ENCODE results near the gene ACTA2. TPM values are rescaled to one million over a fixed set of nuclear protein-coding genes. Genes with fewer than 3 reads are reported as not detected.

The ACTA2 gene
- total RNA-seq, 1 donor from 2014 or later, result 2.4 TPM

DNA sequence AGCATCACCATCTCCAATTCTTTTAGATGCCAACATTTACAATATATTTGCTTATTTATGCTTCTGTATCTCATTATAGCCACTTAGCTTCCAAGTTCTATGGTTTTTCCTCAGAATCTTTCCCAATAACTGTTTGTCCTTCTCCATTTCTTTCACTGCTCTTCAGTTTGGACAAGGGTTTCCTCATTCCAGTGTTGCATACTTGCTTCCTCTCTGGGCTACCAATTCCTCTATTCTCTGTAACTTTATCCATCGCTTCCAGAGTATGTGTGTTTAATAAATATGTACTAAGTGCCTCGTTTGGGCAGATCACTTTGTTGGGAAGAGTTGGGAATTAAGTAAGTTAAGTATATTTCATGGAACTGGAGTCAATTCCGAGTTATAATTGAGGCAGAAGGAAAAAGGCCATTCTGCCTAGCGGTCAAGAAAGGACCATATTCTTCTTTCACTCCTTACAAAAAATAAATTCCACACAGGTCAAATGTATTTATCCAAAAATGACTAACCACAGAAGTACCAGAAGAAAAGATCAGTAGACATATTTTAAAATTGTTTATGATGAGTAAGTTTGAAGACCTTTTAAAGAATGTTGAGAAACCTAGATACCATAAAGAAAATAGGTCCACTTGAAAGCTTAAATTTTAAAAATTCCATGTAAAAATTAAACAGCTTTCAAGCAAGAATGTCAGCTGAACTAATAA is 61.7 kb downstream of the ACTA2 start:
- Mint-ChIP-seq H3K27ac (no peak overlapping the region), H3K27me3 (no peaks in the 10 kb centered on the region), H3K4me3 (no peak overlapping the region), H3K36me3 (ENCODE audit: low read depth) (peaks cover 15% of the 10 kb centered on the region), H3K4me1 (peaks cover 63% of the 10 kb centered on the region), H3K9me3 (no peaks in the 10 kb centered on the region)
- ATAC-seq (ENCODE audit: low read depth) (no peak), DNase-seq (no peak)
- ChIA-PET POLR2A (interaction anchor here (1.2 to 13.3 kb wide), 3 partner anchors 10 to 11 kb away, joined by 6 to 294 read pairs (median 36); partner anchors contain the start of gene STAMBPL1), CTCF (interaction anchor here (0.8 kb wide), 1 partner anchor 11 kb away, joined by 3 read pairs; the partner anchor contains the start of gene STAMBPL1)
- TF ChIP-seq, protein P1, sequence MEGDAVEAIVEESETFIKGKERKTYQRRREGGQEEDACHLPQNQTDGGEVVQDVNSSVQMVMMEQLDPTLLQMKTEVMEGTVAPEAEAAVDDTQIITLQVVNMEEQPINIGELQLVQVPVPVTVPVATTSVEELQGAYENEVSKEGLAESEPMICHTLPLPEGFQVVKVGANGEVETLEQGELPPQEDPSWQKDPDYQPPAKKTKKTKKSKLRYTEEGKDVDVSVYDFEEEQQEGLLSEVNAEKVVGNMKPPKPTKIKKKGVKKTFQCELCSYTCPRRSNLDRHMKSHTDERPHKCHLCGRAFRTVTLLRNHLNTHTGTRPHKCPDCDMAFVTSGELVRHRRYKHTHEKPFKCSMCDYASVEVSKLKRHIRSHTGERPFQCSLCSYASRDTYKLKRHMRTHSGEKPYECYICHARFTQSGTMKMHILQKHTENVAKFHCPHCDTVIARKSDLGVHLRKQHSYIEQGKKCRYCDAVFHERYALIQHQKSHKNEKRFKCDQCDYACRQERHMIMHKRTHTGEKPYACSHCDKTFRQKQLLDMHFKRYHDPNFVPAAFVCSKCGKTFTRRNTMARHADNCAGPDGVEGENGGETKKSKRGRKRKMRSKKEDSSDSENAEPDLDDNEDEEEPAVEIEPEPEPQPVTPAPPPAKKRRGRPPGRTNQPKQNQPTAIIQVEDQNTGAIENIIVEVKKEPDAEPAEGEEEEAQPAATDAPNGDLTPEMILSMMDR (IDR thresholded peaks at IDR 0.05), result no peak
- intact Hi-C loops (cut with micrococcal nuclease), result loop anchor here (1.0 kb wide), 1 partner anchor 11 kb away; the partner anchor contains the start of gene STAMBPL1

DNA sequence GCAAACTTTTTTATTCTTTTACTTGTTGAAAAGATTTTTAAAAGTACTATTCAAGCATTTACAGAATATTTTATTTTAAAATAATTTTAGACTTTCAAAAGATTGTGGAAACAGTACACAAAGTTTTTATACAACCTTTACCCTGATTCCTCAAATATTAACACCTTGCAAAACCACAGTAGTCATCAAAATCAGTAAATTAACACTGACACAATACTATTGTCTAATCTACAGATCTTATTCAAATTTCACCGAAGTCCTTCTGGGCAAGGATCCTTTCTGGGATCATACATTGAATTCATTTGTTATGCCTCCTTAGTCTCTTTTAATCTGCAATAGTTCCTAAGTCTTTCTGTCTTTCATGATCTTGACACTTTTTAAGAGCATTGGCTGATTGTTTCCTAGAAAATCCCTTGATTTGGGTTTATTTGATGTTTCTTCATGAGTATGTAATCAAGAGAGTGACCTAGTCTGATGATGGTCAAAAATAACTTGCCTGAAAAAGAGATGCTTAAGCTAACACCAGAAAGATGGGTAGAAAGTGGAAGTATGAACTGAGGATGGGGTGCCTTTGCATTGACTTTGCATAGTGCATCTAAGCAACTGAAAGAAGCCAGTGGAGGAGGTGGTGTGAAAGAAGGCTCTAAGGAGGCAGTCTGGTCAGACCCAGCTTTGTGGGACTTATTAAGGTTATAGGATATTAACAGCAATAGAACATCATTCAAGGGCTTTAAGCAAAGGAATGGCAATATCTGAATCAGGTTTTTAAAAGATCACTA is 62.8 kb downstream of the ACTA2 start:
- DNase-seq, result no peak
- intact Hi-C loops (cut with micrococcal nuclease), result loop anchor here (1.0 kb wide), 1 partner anchor 9 kb away; the partner anchor contains the start of gene STAMBPL1
- Mint-ChIP-seq H3K27me3 (no peaks in the 10 kb centered on the region), H3K4me3 (peak overlapping the region; percentile 8), H3K9me3 (no peaks in the 10 kb centered on the region), H3K4me1 (peaks cover 66% of the 10 kb centered on the region), H3K36me3 (ENCODE audit: low read depth) (peaks cover 11% of the 10 kb centered on the region), H3K27ac (peak overlapping the region; percentile 80)
- TF ChIP-seq, protein P1 (IDR thresholded peaks at IDR 0.05), result no peak
- CTCF ChIA-PET, result no interaction called here
- POLR2A ChIA-PET, result interaction anchor here (1.2 to 13.3 kb wide), 2 partner anchors 10 to 11 kb away, joined by 6 to 294 read pairs; partner anchors contain the start of gene STAMBPL1
- peak; percentile 37 for ATAC-seq (ENCODE audit: low read depth)

DNA sequence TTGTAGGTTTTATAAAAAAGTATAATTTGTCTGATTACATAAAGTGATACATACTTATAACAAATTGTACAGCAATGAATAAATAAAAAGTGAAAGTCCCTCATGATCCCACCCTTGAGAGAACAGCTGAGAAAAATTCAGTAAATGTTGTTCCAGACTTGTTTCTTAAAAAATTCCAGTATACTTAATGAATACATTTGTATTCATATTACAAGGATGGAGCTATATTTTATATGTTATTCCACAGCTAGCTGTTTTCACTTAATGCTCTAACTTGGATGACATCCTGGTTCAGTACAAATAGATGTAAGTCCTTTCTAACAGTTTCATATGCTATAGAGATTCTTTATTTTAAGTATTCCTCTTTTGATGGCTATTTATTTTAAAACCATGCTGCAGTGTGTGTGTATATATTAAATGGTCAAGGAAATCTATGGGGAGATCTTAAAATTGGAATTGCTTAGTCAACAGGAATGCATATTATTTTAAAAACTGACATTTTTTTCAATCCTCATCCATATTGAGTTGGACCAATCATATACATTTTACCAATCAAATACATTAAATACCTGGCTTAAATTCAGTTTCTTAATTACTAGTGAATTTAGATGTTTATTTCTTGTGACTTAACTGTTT is 63.6 kb downstream of the ACTA2 start:
- H3K9me3 Mint-ChIP-seq, result no peaks in the 10 kb centered on the region
- TF ChIP-seq, protein P1 (IDR thresholded peaks at IDR 0.05), result no peak
- DNase-seq (no peak), ATAC-seq (ENCODE audit: low read depth) (no peak)
- no peaks in the 10 kb centered on the region for H3K27me3 Mint-ChIP-seq
- intact Hi-C loops (cut with micrococcal nuclease), result no loop called here
- H3K27ac Mint-ChIP-seq, result peak overlapping the region; percentile 80
- H3K36me3 Mint-ChIP-seq (ENCODE audit: low read depth), result peaks cover 5% of the 10 kb centered on the region
- POLR2A ChIA-PET, result interaction anchor here (1.7 to 13.3 kb wide), 2 partner anchors 9 to 12 kb away, joined by 10 to 294 read pairs; partner anchors contain the start of gene STAMBPL1
- CTCF ChIA-PET, result interaction anchor here (1.4 kb wide), 1 partner anchor 9 kb away, joined by 5 read pairs; the partner anchor contains the start of gene STAMBPL1
- H3K4me3 Mint-ChIP-seq, result peak overlapping the region; percentile 71
- H3K4me1 Mint-ChIP-seq, result peaks cover 71% of the 10 kb centered on the region

DNA sequence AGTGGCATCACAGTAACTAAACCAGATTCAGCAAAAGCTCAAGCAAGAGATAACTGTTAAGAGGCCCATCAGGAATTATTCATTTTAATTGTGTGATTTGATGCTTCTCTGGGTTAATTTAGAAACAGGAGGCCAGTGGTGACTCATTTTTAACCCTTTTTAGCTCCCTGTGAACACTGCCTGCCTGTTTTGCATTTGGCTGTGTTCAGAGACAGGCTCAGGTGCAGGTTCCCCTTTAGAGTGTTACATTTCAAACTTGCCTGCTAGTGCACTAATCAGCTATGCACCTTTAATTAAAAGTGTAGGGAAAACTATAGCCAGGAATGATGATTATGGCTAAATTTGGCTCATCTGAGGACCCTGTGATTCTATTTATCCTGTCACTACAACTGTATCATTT is 66.0 kb downstream of the ACTA2 start:
- H3K4me3 Mint-ChIP-seq, result peak overlapping the region; percentile 63
- intact Hi-C loops (cut with micrococcal nuclease), result loop anchor here (1.0 kb wide), 2 partner anchors 11 to 15 kb away; no protein-coding TSS in a partner anchor
- no peaks in the 10 kb centered on the region for H3K27me3 Mint-ChIP-seq
- peak overlapping the region; percentile 80 for H3K27ac Mint-ChIP-seq
- peak; percentile 90 for ATAC-seq (ENCODE audit: low read depth)
- DNase-seq, result no peak
- TF ChIP-seq, protein P1 (IDR thresholded peaks at IDR 0.05), result no peak
- H3K36me3 Mint-ChIP-seq (ENCODE audit: low read depth), result peaks cover 8% of the 10 kb centered on the region
- POLR2A ChIA-PET, result interaction anchor here (0.6 to 13.3 kb wide), 4 partner anchors 9 to 253 kb away, joined by 3 to 294 read pairs (median 6); no protein-coding TSS in a partner anchor
- H3K9me3 Mint-ChIP-seq, result no peaks in the 10 kb centered on the region
- CTCF ChIA-PET, result interaction anchor here (0.7 to 1.9 kb wide), 5 partner anchors 13 to 51 kb away, joined by 3 to 9 read pairs (median 3); no protein-coding TSS in a partner anchor
- peaks cover 90% of the 10 kb centered on the region for H3K4me1 Mint-ChIP-seq

Other genes with a start within 250 kb of the ACTA2 start
- gene LIPK, start 246.5 kb downstream of the ACTA2 start, total RNA-seq, result not detected in 2 replicates
- 0.24 and 0.27 TPM in 2 replicates for gene LIPN, start 192.8 kb downstream of the ACTA2 start, total RNA-seq
- not detected in 2 replicates for gene LIPM, start 150.0 kb downstream of the ACTA2 start, total RNA-seq
- not detected in 2 replicates for gene ANKRD22, start 100.9 kb downstream of the ACTA2 start, total RNA-seq
- gene STAMBPL1, start 72.5 kb downstream of the ACTA2 start, total RNA-seq, result 38.7 and 44.5 TPM in 2 replicates
- gene FAS, start 38.0 kb upstream of the ACTA2 start, total RNA-seq, result 18.2 and 22.6 TPM in 2 replicates

Data from activated B cell treated with CpG ODN at 0.5 μM for 24 hours (primary cell).